IPS DF 4.7 (cell line): Measurements from ENCODE around the gene DOCK1.
"Not testable (repeated sequence)": the region's sequence is repeated elsewhere in the genome, so short reads cannot be mapped to it uniquely, and the experiment has no call there.

Experiments used
- DNase-seq: peaks from one replicate; pipeline ENCODE4 v3.0.0-alpha.2; 2013; ENCODE audit warnings: low spot score; ENCODE audit errors: extremely low read depth

The DOCK1 gene

GRCh38 chr10:126924915-126925300 lies 19.7 kb downstream of the DOCK1 start:
- DNase-seq: no peak

- no peak for DNase-seq
These were observed 21.3 kb downstream of the DOCK1 start for GRCh38 chr10:126926568-126926967.

- no peak for DNase-seq
These were observed 22.6 kb downstream of the DOCK1 start for GRCh38 chr10:126927799-126928198.

- no peak for DNase-seq
These were observed 23.0 kb downstream of the DOCK1 start for GRCh38 chr10:126928274-126928673.

GRCh38 chr10:126929391-126929790 lies 24.2 kb downstream of the DOCK1 start:
- no peak for DNase-seq

GRCh38 chr10:126930131-126930882 lies 25.1 kb downstream of the DOCK1 start:
- DNase-seq: no peak

GRCh38 chr10:126930883-126931503 lies 25.8 kb downstream of the DOCK1 start:
- no peak for DNase-seq

- DNase-seq: no peak
These were observed 26.3 kb downstream of the DOCK1 start for GRCh38 chr10:126931544-126931943.

GRCh38 chr10:126932516-126932915 lies 27.3 kb downstream of the DOCK1 start:
- no peak for DNase-seq

- DNase-seq: no peak
These were observed 27.9 kb downstream of the DOCK1 start for GRCh38 chr10:126933116-126933515.

GRCh38 chr10:126935263-126935946 lies 30.2 kb downstream of the DOCK1 start:
- no peak for DNase-seq

- no peak for DNase-seq
These were observed 31.8 kb downstream of the DOCK1 start for GRCh38 chr10:126937026-126937425.

GRCh38 chr10:126938121-126938520 lies 32.9 kb downstream of the DOCK1 start:
- DNase-seq: not testable (repeated sequence)

GRCh38 chr10:126939706-126940105 lies 34.5 kb downstream of the DOCK1 start:
- no peak for DNase-seq

GRCh38 chr10:126940670-126941310 lies 35.6 kb downstream of the DOCK1 start:
- no peak for DNase-seq

GRCh38 chr10:126944191-126944590 lies 39.0 kb downstream of the DOCK1 start:
- no peak for DNase-seq

- no peak for DNase-seq
These were observed 40.3 kb downstream of the DOCK1 start for GRCh38 chr10:126945351-126946030.

- DNase-seq: no peak
These were observed 41.5 kb downstream of the DOCK1 start for GRCh38 chr10:126946746-126947145.

GRCh38 chr10:126948355-126949160 lies 43.3 kb downstream of the DOCK1 start:
- DNase-seq: no peak

- DNase-seq: no peak
These were observed 43.9 kb downstream of the DOCK1 start for GRCh38 chr10:126949161-126949503.
